ENCODE results near the gene CTNNBL1. TPM values are rescaled to one million over a fixed set of nuclear protein-coding genes. Genes with fewer than 3 reads are reported as not detected.
A peak's percentile ranks its signal among the peaks of the same experiment; 100 is the strongest.

Gene CTNNBL1
- total RNA-seq, 1 experiment from 2014 or later, result 49.9 TPM

DNA sequence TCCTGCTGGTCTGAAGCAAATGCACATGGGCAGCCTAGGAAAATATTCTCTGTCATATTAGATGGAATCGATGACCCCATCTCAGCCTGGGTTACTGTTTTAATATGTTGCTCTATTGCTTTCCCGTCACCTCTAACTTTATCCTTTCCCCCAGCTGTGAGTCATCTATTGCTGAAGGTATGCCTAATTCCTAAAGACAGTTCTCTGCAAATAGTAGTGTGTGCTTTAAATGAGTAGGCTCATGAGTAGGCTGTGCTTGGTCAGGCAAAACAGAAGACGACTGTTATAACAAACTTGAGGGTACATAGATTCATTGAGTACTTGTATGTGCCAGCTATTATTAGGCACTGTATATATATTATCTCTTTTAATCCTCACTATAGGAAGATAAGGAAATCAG, 47.2 kb downstream of the CTNNBL1 start:
- CTCF ChIA-PET, result no interaction called here
- H3K27ac ChIP-seq (ENCODE audit: low read length), result peak overlapping the region; percentile 85

DNA sequence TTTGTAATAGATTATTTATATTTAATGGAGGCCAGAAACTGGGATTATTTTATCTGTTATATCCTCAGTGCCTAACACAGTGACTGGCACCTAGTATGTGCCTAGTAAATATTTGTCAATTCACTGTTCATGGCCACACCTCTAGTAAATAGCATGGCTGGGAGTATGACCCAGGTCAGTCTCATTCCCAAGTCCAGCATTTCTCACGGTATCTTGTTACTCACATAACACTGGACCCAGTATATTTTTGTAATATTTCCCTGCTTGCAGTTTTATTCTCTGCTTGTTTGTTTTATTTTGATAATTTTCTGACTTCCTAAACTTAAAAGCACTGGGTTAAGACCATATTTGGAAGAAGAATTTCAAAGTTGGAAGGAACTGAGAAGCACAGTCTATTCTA, 47.7 kb downstream of the CTNNBL1 start:
- H3K27ac ChIP-seq (ENCODE audit: low read length), result peak overlapping the region; percentile 85
- H3K79me2 ChIP-seq (ENCODE audit: low read length), result peaks cover 5% of the 10 kb centered on the region; the same call in 1 of the 2 replicates
- H3K27me3 ChIP-seq (ENCODE audit: low read length), result no peaks in the 10 kb centered on the region
- peaks cover 33% of the 10 kb centered on the region for H3K4me1 ChIP-seq (ENCODE audit: insufficient read depth, low read length)
- no peak overlapping the region for H2AFZ ChIP-seq (ENCODE audit: low read length)
- no TSS peak for BruUV-seq (replicated peaks)
- DNase-seq (peak; percentile 40), ATAC-seq (peak; percentile 55)
- TF ChIP-seq EZH2phosphoT487 (IDR thresholded peaks at IDR 0.05; ENCODE audit: borderline replicate concordance, low read length) (no peak), EZH2 (IDR thresholded peaks at IDR 0.05; ENCODE audit: low read length, unreplicated experiment) (no peak)
- TF ChIP-seq, protein P1, sequence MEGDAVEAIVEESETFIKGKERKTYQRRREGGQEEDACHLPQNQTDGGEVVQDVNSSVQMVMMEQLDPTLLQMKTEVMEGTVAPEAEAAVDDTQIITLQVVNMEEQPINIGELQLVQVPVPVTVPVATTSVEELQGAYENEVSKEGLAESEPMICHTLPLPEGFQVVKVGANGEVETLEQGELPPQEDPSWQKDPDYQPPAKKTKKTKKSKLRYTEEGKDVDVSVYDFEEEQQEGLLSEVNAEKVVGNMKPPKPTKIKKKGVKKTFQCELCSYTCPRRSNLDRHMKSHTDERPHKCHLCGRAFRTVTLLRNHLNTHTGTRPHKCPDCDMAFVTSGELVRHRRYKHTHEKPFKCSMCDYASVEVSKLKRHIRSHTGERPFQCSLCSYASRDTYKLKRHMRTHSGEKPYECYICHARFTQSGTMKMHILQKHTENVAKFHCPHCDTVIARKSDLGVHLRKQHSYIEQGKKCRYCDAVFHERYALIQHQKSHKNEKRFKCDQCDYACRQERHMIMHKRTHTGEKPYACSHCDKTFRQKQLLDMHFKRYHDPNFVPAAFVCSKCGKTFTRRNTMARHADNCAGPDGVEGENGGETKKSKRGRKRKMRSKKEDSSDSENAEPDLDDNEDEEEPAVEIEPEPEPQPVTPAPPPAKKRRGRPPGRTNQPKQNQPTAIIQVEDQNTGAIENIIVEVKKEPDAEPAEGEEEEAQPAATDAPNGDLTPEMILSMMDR (conservative IDR thresholded peaks at IDR 0.05; ENCODE audit: low read depth, low read length), result no peak
- no peaks in the 10 kb centered on the region for H3K9me2 ChIP-seq (replicated peaks; ENCODE audit: low read length)
- no peaks in the 10 kb centered on the region for H4K20me1 ChIP-seq (ENCODE audit: low read length)
- intact Hi-C loops (cut with micrococcal nuclease), result loop anchor here (2.0 kb wide), 1 partner anchor 47 kb away; the partner anchor contains the start of gene CTNNBL1
- POLR2A ChIA-PET (ENCODE audit: unreplicated experiment), result no interaction called here
- H3K4me3 ChIP-seq (ENCODE audit: low read length), result no peak overlapping the region
- H3K9me3 ChIP-seq (ENCODE audit: low read length), result no peaks in the 10 kb centered on the region
- peaks cover 3% of the 10 kb centered on the region; the same call in 1 of the 2 replicates for H3K36me3 ChIP-seq (ENCODE audit: low read depth, low read length)
- peak overlapping the region; percentile 51 for H3K4me2 ChIP-seq (ENCODE audit: low read length)
- H3K9ac ChIP-seq (ENCODE audit: low read length), result peak overlapping the region; percentile 51
- H3F3A ChIP-seq (ENCODE audit: low read length, unreplicated experiment), result no peaks in the 10 kb centered on the region
- CTCF ChIA-PET, result no interaction called here

More for the DNA sequence above, 47.2 kb downstream of the CTNNBL1 start:
- H3K36me3 ChIP-seq (ENCODE audit: low read depth, low read length), result peaks cover 3% of the 10 kb centered on the region; the same call in 1 of the 2 replicates
- no peaks in the 10 kb centered on the region for H3F3A ChIP-seq (ENCODE audit: low read length, unreplicated experiment)
- H3K4me1 ChIP-seq (ENCODE audit: insufficient read depth, low read length), result peaks cover 33% of the 10 kb centered on the region
- no peaks in the 10 kb centered on the region for H3K9me2 ChIP-seq (replicated peaks; ENCODE audit: low read length)
- H3K4me3 ChIP-seq (ENCODE audit: low read length), result no peak overlapping the region
- H2AFZ ChIP-seq (ENCODE audit: low read length), result no peak overlapping the region
- TF ChIP-seq EZH2phosphoT487 (IDR thresholded peaks at IDR 0.05; ENCODE audit: borderline replicate concordance, low read length), result no peak
- TF ChIP-seq, protein P1 (conservative IDR thresholded peaks at IDR 0.05; ENCODE audit: low read depth, low read length), result no peak
- TF ChIP-seq EZH2 (IDR thresholded peaks at IDR 0.05; ENCODE audit: low read length, unreplicated experiment), result no peak
- H3K4me2 ChIP-seq (ENCODE audit: low read length), result peak overlapping the region; percentile 51
- no TSS peak for BruUV-seq (replicated peaks)
- H3K9me3 ChIP-seq (ENCODE audit: low read length), result no peaks in the 10 kb centered on the region
- H3K27me3 ChIP-seq (ENCODE audit: low read length), result no peaks in the 10 kb centered on the region
- peak; percentile 98 for ATAC-seq
- DNase-seq, result peak; percentile 89
- no peaks in the 10 kb centered on the region for H4K20me1 ChIP-seq (ENCODE audit: low read length)
- H3K9ac ChIP-seq (ENCODE audit: low read length), result peak overlapping the region; percentile 51
- POLR2A ChIA-PET (ENCODE audit: unreplicated experiment), result interaction anchor here (0.5 kb wide), 1 partner anchor 135 kb away, joined by 5 read pairs; no protein-coding TSS in a partner anchor
- H3K79me2 ChIP-seq (ENCODE audit: low read length), result peaks cover 5% of the 10 kb centered on the region; the same call in 1 of the 2 replicates
- intact Hi-C loops (cut with micrococcal nuclease), result loop anchor here (2.0 kb wide), 1 partner anchor 46 kb away; the partner anchor contains the start of gene CTNNBL1

DNA sequence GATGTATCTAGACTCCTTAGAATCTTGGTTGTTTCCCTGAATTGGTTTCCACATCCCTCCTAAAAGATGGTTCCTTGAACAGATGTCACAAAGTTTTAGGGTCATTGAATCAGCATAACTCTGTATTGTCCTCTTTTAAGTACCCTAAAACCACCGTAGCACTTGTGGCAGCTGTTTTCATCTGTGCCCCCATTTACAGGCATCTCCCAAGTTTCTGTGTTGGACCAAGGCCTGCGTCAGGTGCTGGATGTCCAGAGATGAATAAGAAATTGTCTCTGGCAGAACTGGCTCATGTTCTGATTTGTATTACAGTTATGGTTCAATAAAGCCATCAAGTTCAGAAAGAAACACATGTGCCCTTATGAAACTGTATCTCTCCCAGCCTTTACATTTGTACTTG, 48.3 kb downstream of the CTNNBL1 start:
- intact Hi-C loops (cut with micrococcal nuclease), result no loop called here
- CTCF ChIA-PET, result no interaction called here

More for the DNA sequence above, 48.3 kb downstream of the CTNNBL1 start:
- peaks cover 3% of the 10 kb centered on the region; the same call in 1 of the 2 replicates for H3K36me3 ChIP-seq (ENCODE audit: low read depth, low read length)
- no peak overlapping the region for H2AFZ ChIP-seq (ENCODE audit: low read length)
- TF ChIP-seq, protein P1 (conservative IDR thresholded peaks at IDR 0.05; ENCODE audit: low read depth, low read length), result no peak
- TF ChIP-seq EZH2 (IDR thresholded peaks at IDR 0.05; ENCODE audit: low read length, unreplicated experiment), result no peak
- no peak for TF ChIP-seq EZH2phosphoT487 (IDR thresholded peaks at IDR 0.05; ENCODE audit: borderline replicate concordance, low read length)
- H3K4me3 ChIP-seq (ENCODE audit: low read length), result no peak overlapping the region
- H3K27me3 ChIP-seq (ENCODE audit: low read length), result no peaks in the 10 kb centered on the region
- H3K79me2 ChIP-seq (ENCODE audit: low read length), result peaks cover 5% of the 10 kb centered on the region; the same call in 1 of the 2 replicates
- no peaks in the 10 kb centered on the region for H4K20me1 ChIP-seq (ENCODE audit: low read length)
- DNase-seq (no peak), ATAC-seq (no peak)
- H3K9me2 ChIP-seq (replicated peaks; ENCODE audit: low read length), result no peaks in the 10 kb centered on the region
- H3K27ac ChIP-seq (ENCODE audit: low read length), result peak overlapping the region; percentile 85
- peak overlapping the region; percentile 51 for H3K4me2 ChIP-seq (ENCODE audit: low read length)
- BruUV-seq (replicated peaks), result no TSS peak
- peak overlapping the region; percentile 8 for H3K9ac ChIP-seq (ENCODE audit: low read length)
- H3F3A ChIP-seq (ENCODE audit: low read length, unreplicated experiment), result no peaks in the 10 kb centered on the region
- H3K9me3 ChIP-seq (ENCODE audit: low read length), result no peaks in the 10 kb centered on the region
- H3K4me1 ChIP-seq (ENCODE audit: insufficient read depth, low read length), result peaks cover 33% of the 10 kb centered on the region
- POLR2A ChIA-PET (ENCODE audit: unreplicated experiment), result no interaction called here
